ENCODE measurements around the gene GLB1L2. TPM values are rescaled to one million over a fixed set of nuclear protein-coding genes. Genes with fewer than 3 reads are reported as not detected.
"Not testable (repeated sequence)": the region's sequence is repeated elsewhere in the genome, so short reads cannot be mapped to it uniquely, and the experiment has no call there.

Gene GLB1L2
- total RNA-seq, 1 experiment from 2014 or later, result 19.0 TPM

- intact Hi-C loops (cut with micrococcal nuclease; ENCODE audit: unreplicated experiment), result no loop called here
- DNase-seq, result no peak
- Mint-ChIP-seq H3K9me3 (ENCODE audit: low read depth, unreplicated experiment) (no peaks in the 10 kb centered on the region), H3K36me3 (ENCODE audit: insufficient read depth, unreplicated experiment) (no peaks in the 10 kb centered on the region), H3K4me1 (ENCODE audit: low read depth, unreplicated experiment) (no peaks in the 10 kb centered on the region), H3K27me3 (ENCODE audit: unreplicated experiment) (no peaks in the 10 kb centered on the region), H3K4me3 (ENCODE audit: low read depth, unreplicated experiment) (no peak overlapping the region), H3K27ac (ENCODE audit: unreplicated experiment) (no peak overlapping the region)
- no peak for TF ChIP-seq CTCF (IDR thresholded peaks at IDR 0.05; ENCODE audit: unreplicated experiment)
- CTCF ChIA-PET, result no interaction called here
- no TSS peak for BruUV-seq (replicated peaks)
These were observed 17.8 kb upstream of the GLB1L2 start for GRCh38 chr11:134313821-134314607.

- BruUV-seq (replicated peaks), result no TSS peak
- DNase-seq, result no peak
- H3K4me1 Mint-ChIP-seq (ENCODE audit: low read depth, unreplicated experiment), result no peaks in the 10 kb centered on the region
- H3K27ac Mint-ChIP-seq (ENCODE audit: unreplicated experiment), result no peak overlapping the region
- no peak overlapping the region for H3K4me3 Mint-ChIP-seq (ENCODE audit: low read depth, unreplicated experiment)
- H3K27me3 Mint-ChIP-seq (ENCODE audit: unreplicated experiment), result no peaks in the 10 kb centered on the region
- H3K36me3 Mint-ChIP-seq (ENCODE audit: insufficient read depth, unreplicated experiment), result no peaks in the 10 kb centered on the region
- intact Hi-C loops (cut with micrococcal nuclease; ENCODE audit: unreplicated experiment), result no loop called here
- no peak for TF ChIP-seq CTCF (IDR thresholded peaks at IDR 0.05; ENCODE audit: unreplicated experiment)
- peaks cover 3% of the 10 kb centered on the region for H3K9me3 Mint-ChIP-seq (ENCODE audit: low read depth, unreplicated experiment)
- CTCF ChIA-PET, result no interaction called here
These were observed 14.7 kb upstream of the GLB1L2 start for GRCh38 chr11:134317103-134317502.

GRCh38 chr11:134321373-134321772 is 10.4 kb upstream of the GLB1L2 start:
- H3K27me3 Mint-ChIP-seq (ENCODE audit: unreplicated experiment); H3K4me3 Mint-ChIP-seq (ENCODE audit: low read depth, unreplicated experiment); H3K9me3 Mint-ChIP-seq (ENCODE audit: low read depth, unreplicated experiment); DNase-seq; H3K27ac Mint-ChIP-seq (ENCODE audit: unreplicated experiment); H3K36me3 Mint-ChIP-seq (ENCODE audit: insufficient read depth, unreplicated experiment); intact Hi-C loops (cut with micrococcal nuclease; ENCODE audit: unreplicated experiment); BruUV-seq (replicated peaks); CTCF ChIA-PET; H3K4me1 Mint-ChIP-seq (ENCODE audit: low read depth, unreplicated experiment): not testable (repeated sequence)

DNA sequence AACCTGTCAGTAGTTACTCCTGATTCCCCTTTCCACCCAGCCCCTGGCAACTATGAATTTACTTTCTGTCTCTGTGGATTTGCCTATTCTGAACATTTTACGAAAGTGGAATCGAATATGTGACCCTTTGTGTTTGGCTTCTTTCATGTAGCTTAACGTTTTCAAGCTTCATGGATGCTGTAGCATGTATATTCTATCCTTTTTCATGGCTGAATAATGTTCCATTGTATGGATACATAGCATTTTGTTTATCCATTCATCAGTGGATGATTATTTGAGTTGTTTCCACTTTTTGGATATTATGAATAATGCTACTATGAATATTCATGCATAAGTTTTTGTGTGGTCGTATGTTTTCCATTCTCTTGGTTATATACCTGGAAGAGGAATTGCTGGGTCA is 9.2 kb upstream of the GLB1L2 start:
- Mint-ChIP-seq H3K4me3 (ENCODE audit: low read depth, unreplicated experiment) (no peak overlapping the region), H3K27ac (ENCODE audit: unreplicated experiment) (no peak overlapping the region), H3K27me3 (ENCODE audit: unreplicated experiment) (peaks cover 15% of the 10 kb centered on the region), H3K9me3 (ENCODE audit: low read depth, unreplicated experiment) (peaks cover 3% of the 10 kb centered on the region), H3K36me3 (ENCODE audit: insufficient read depth, unreplicated experiment) (no peaks in the 10 kb centered on the region), H3K4me1 (ENCODE audit: low read depth, unreplicated experiment) (no peaks in the 10 kb centered on the region)
- CTCF ChIA-PET, result no interaction called here
- TF ChIP-seq CTCF (IDR thresholded peaks at IDR 0.05; ENCODE audit: unreplicated experiment), result no peak
- intact Hi-C loops (cut with micrococcal nuclease; ENCODE audit: unreplicated experiment), result no loop called here
- no TSS peak for BruUV-seq (replicated peaks)
- DNase-seq, result no peak

DNA sequence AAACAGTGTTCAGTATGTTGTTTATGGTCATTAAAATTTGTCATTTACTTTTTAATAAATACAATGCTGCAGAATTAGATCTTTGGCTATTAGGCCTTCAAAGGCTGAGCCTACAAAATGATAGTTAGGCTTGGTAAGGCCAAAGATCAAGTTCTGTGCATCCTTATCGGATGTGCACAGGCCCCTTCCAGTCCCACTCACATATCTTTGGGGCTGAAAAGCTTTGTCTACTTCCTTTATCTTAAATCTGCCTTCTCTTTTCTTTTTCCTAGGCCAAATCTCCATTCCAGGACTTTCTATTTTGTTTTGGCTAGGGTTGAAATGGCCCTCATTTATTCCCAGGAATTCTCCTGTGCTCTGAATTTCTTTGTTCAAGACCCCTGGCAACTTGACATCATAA is 3.4 kb upstream of the GLB1L2 start:
- no TSS peak for BruUV-seq (replicated peaks)
- Mint-ChIP-seq H3K9me3 (ENCODE audit: low read depth, unreplicated experiment) (no peaks in the 10 kb centered on the region), H3K27ac (ENCODE audit: unreplicated experiment) (no peak overlapping the region), H3K4me3 (ENCODE audit: low read depth, unreplicated experiment) (no peak overlapping the region), H3K27me3 (ENCODE audit: unreplicated experiment) (peaks cover 23% of the 10 kb centered on the region), H3K4me1 (ENCODE audit: low read depth, unreplicated experiment) (peaks cover 9% of the 10 kb centered on the region), H3K36me3 (ENCODE audit: insufficient read depth, unreplicated experiment) (peaks cover 20% of the 10 kb centered on the region)
- intact Hi-C loops (cut with micrococcal nuclease; ENCODE audit: unreplicated experiment), result no loop called here
- DNase-seq, result no peak
- CTCF ChIA-PET, result no interaction called here
- no peak for TF ChIP-seq CTCF (IDR thresholded peaks at IDR 0.05; ENCODE audit: unreplicated experiment)

Data from Calu3 (cell line).